Lung (tissue), 12 donors: ENCODE measurements around the gene USP5. TPM values are rescaled to one million over a fixed set of nuclear protein-coding genes. Genes with fewer than 3 reads are reported as not detected.
A peak's percentile ranks its signal among the peaks of the same experiment; 100 is the strongest.

Experiments used
- ATAC-seq: fragments of 200-7000 bp; cut with Tn5 transposase; one replicate; pipeline ENCODE4 v1.9.1; 2020; ENCODE audit warnings: moderate number of reproducible peaks; ENCODE audit not compliant: insufficient read depth, low FRiP score
- DNase-seq, 3 donors: peaks; one replicate each; pipeline ENCODE4 v3.0.0-alpha.2; 2013 to 2017
- H3K27ac ChIP-seq, 2 donors: one replicate each; pipeline ENCODE4 v1.5.1; 2013; ENCODE audit warnings: mild to moderate bottlenecking in 2 of 2, moderate library complexity in 2 of 2, control low read depth in 1 of 2, inconsistent platforms in 1 of 2, low read depth in 1 of 2, low read length in 1 of 2
- H3K27me3 ChIP-seq, 3 donors: one replicate each; pipeline ENCODE4 v1.5.1; 2013; ENCODE audit warnings: low read length in 2 of 3; ENCODE audit not compliant: control insufficient read depth in 3 of 3, insufficient read depth in 3 of 3
- H3K36me3 ChIP-seq, 4 donors: one replicate each; pipeline ENCODE4 v1.5.1; 2013; ENCODE audit warnings: low read length in 4 of 4, mild to moderate bottlenecking in 1 of 4, moderate library complexity in 1 of 4; ENCODE audit not compliant: control insufficient read depth in 4 of 4, insufficient read depth in 4 of 4
- H3K4me1 ChIP-seq, 5 donors: one replicate each; pipeline ENCODE4 v1.5.1; 2013; ENCODE audit warnings: low read length in 5 of 5, mild to moderate bottlenecking in 2 of 5, moderate library complexity in 1 of 5; ENCODE audit not compliant: control insufficient read depth in 5 of 5, insufficient read depth in 5 of 5
- H3K4me3 ChIP-seq: one replicate; pipeline ENCODE4 v1.5.1; 2013; ENCODE audit warnings: mild to moderate bottlenecking, control low read depth, moderate library complexity
- H3K9ac ChIP-seq, 2 donors: one replicate each; pipeline ENCODE4 v1.5.1; 2013; ENCODE audit warnings: low read length in 2 of 2, control low read depth in 1 of 2; ENCODE audit not compliant: insufficient read depth in 1 of 2
- H3K9me3 ChIP-seq, 4 donors: one replicate each; pipeline ENCODE4 v1.5.1; 2013; ENCODE audit warnings: low read length in 3 of 4, mild to moderate bottlenecking in 1 of 4, moderate library complexity in 1 of 4; ENCODE audit not compliant: control insufficient read depth in 4 of 4, insufficient read depth in 3 of 4
- CTCF ChIP-seq: IDR thresholded peaks from 2 replicates; pipeline ENCODE4 v1.5.1; 2012; ENCODE audit warnings: mild to moderate bottlenecking; ENCODE audit errors: control extremely low read depth, extremely low read depth
- WGBS, 2 donors: extraction: QIAGEN DNeasy Blood & Tissue Kit; methylation state at CpG; one replicate each; pipeline ENCODE4 v1.1.7; 2013; 5-methylcytosine and 5-hydroxymethylcytosine counted together
- polyA plus RNA-seq, 2 donors: library from polyadenylated mRNA; stranded (reverse); fragments of 200-250 nt; gene quantifications; one replicate each; pipeline ENCODE4 v1.2.1, GENCODE V29; 2013
- total RNA-seq, 2 donors: library from RNA; depleted of rRNA in 1 of 2; stranded (reverse); fragments of >200 nt in 1 of 2; gene quantifications; one replicate each; pipeline ENCODE4 v1.2.1, GENCODE V29; 2014 to 2021
- donor health status: control.
- donor health status: control.
- donor health status: Bipolar disorder and iron deficiency.
- donor health status: healthy.
- donor health status: DM: yes; HTN: yes; CAD: no.

Gene USP5
- total and polyA plus RNA-seq, 4 donors, result 24.8 to 92.1 (median 36.7) TPM

DNA sequence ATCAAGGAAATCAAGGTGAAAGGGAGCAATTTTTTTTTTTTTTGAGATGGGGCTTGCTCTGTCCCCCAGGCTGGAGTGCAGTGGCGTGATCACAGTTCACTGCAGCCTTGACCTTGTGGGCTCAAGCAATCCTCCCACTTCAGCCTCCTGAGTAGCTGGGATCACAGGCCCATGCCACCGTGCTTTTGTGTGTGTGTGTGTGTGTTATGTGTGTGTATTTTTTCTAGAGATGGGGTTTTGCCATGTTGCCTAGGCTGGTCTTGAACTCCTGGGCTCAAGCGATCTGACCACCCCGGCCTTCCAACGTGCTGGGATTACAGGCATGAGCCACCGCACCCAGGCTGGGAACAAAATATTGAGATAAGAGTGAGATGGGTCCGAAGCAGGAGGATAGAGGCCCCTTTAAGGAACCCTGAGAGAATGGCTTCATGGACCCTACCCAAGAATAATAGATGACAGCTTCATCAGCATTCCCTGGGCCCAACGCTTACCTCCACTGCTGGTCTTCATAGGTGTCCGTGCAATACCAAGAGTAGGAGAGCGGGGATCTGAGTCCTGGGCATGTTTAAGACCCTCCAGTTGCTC, 1.9 kb upstream of the USP5 start:
- Histone ChIP-seq H3K27ac (no peak overlapping the region), H3K4me3 (no peak overlapping the region), H3K27me3 (no peaks in the 10 kb centered on the region), H3K9ac (no peak overlapping the region), H3K36me3 (peaks cover 1 to 24% (median 9%) of the 10 kb centered on the region in 4 donors), H3K4me1 (peaks cover 0 to 26% (median 7%) of the 10 kb centered on the region in 5 donors), H3K9me3 (no peaks in the 10 kb centered on the region)
- DNase-seq (no peak), ATAC-seq (no peak)
- WGBS, 2 donors, result 87 to 94% methylated on average over 10 of the region's 10 CpGs
- TF ChIP-seq CTCF, result no peak

DNA sequence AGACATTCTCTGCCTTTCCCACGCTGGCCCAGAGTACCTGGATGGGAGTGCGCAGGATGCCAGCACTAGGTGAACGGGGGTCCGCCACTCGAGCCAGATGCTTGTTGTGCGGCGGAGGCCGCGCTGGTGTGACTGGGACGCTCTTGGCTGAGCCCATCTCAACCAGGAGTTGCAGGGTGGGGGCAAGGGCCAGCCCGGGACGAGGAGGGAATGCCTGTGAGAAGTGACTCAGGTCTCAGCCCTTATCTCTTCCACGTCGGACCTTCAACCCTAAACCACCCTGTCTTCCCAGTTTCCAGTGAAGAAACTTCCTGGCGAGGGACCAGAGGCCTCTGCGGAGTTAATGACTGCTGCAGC, 1.2 kb upstream of the USP5 start:
- Histone ChIP-seq H3K4me1 (peaks cover 0 to 26% (median 7%) of the 10 kb centered on the region in 5 donors), H3K27me3 (no peaks in the 10 kb centered on the region), H3K9me3 (no peaks in the 10 kb centered on the region), H3K9ac (peak overlapping the region in 1 of 2 donors; percentile 36), H3K36me3 (peaks cover 2 to 26% (median 12%) of the 10 kb centered on the region in 4 donors), H3K4me3 (no peak overlapping the region), H3K27ac (no peak overlapping the region)
- DNase-seq (no peak), ATAC-seq (no peak)
- TF ChIP-seq CTCF, result no peak
- WGBS, 2 donors, result 41 to 50% methylated on average over 16 of the region's 16 CpGs

DNA sequence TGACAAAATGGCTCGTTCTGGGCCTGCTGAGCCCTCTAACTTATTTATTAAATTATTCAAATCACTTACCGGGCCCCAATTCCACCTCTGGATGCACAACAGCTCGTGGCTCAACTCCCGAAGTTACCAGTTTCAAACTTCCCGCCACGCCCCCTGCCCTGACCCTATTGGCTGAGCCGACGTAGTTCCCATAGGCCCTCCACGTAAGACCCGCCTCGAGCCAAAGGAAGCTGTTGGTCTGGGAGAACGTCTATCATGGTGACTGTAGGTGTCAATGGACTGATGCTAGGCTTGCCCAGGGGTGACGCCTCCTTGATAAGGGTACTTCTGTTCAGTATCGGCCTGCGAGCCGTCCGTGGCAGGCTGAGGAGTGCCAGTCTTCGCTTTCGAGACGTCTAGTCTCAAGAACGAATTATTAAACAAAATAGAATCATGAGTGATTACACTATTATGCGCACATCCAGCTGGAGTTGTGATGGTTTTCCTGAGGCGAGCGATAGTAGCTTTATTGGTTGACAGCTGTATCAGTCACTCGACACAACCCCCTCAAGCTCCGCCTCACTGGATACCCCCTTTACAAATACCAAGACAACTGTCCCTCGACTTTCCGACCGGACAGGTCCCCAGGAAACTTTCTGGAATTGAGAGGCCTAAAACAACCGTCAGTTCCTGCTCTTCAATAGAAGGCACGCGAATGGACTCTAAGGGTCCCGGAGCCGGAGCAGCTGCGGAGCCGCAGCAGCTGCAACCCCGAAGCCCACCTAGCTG, 613 bp upstream of the USP5 start, which contains the start of gene CDCA3:
CDCA3 (minus strand) TSS at position 134 of the 768 bp plus-strand sequence. CDS start 334 bp downstream, outside the sequence.
- WGBS, 2 donors, result 0% methylated on average over 37 of the region's 37 CpGs
- H3K4me1 ChIP-seq, result peaks cover 0 to 26% (median 7%) of the 10 kb centered on the region in 5 donors
- H3K36me3 ChIP-seq, result peaks cover 6 to 26% (median 14%) of the 10 kb centered on the region in 4 donors
- peak; percentile 96 to 99 (median 99) for DNase-seq
- TF ChIP-seq CTCF, result no peak
- no peaks in the 10 kb centered on the region for H3K9me3 ChIP-seq
- peak; percentile 71 for ATAC-seq
- H3K27ac ChIP-seq, result peak within 1 kb of the TSS; percentile 91 to 96
- no peaks in the 10 kb centered on the region for H3K27me3 ChIP-seq
- H3K9ac ChIP-seq, result peak within 1 kb of the TSS; percentile 81 to 98
- H3K4me3 ChIP-seq, result peak within 1 kb of the TSS; percentile 76
